Measurements from ENCODE around the gene MSI2.

The MSI2 gene

DNA sequence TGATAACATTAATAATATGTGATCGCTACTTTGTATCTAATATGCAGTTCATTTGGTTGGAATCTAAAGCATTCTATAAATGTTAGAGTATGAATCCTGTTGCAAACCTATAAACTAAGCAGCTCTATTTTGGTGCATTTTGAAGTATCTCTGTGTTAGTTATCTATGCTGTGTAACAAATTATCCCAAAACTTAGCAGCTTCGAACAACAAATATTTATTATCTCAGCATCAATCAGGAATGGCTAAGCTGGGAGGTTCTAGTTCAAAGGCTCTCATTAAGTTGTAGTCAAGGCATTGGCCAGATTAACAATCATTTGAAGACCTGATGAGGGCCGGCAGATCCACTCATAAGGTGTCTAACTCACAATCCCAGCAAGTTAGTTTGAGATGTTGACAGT is 10.1 kb upstream of the MSI2 start:
- DNase-seq (ENCODE audit: low read depth in 2 of 2) = no peak

DNA sequence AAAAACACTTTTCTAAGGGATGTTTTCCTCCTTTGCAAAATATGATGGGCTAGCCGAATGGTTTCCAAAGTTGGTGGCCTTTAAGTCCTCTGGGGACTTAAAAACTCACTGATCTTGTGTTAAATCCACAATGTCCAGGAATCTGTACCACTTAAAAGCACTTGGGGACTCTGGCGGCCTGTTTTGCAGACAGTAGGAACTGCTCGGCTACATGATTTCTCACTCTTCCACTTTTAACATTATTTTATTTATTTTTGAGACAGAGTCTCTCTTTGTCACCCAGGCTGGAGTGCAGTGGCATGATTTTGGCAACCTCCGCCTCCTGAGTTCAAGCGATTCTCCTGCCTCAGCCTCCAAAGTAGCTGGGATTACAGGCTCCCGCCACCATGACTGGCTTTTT is 9.1 kb upstream of the MSI2 start:
- DNase-seq (ENCODE audit: low read depth in 2 of 2) = no peak

DNA sequence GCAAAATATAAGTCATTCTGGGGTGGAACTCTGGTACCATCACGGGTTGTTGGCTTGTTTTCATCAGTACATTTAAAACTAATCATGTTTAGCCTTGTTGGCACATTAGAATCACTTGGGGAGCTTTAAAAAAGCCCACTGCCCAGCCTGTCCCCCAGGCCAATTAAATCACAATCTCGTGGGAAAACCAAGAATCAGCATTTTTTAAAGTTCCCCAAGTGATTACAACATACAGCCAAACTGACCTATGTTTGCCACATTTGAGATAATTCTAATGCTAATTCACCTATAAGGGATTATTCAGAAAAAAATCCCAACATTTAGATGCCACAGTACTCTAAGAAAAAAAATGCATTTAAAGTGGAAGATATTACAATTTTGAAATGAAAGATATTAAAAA is 8.4 kb upstream of the MSI2 start:
- no peak for DNase-seq (ENCODE audit: low read depth in 2 of 2)

GRCh38 chr17:57249520-57249919 is 6.8 kb upstream of the MSI2 start:
- no peak for DNase-seq (ENCODE audit: low read depth in 2 of 2)

DNA sequence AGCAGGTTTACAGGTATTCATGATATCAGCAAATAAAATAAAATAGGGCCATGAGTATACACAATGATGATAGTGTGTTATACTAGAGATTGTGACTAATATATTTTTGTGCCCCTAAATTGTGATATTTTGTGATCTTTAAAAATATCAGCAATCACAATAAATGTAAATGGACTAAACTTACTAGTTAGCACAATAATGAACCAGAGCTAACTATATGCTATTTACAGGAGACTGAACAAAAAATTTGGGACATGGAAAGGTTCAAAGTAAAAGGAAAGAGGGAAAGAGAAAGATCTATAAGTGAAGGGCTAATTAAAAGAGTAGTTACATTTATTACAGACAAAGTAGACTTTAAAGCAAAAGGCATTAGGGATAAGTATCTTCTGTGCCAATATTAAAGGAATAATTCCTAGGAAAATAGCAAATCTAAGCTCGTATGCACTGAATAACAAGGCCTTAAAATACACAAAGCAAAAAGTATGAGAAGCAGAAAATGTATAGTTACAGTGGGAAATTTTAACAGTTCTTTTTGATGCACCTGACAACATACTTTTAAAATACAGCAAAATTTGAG is 5.0 kb upstream of the MSI2 start:
- DNase-seq (ENCODE audit: low read depth in 2 of 2) = no peak

DNA sequence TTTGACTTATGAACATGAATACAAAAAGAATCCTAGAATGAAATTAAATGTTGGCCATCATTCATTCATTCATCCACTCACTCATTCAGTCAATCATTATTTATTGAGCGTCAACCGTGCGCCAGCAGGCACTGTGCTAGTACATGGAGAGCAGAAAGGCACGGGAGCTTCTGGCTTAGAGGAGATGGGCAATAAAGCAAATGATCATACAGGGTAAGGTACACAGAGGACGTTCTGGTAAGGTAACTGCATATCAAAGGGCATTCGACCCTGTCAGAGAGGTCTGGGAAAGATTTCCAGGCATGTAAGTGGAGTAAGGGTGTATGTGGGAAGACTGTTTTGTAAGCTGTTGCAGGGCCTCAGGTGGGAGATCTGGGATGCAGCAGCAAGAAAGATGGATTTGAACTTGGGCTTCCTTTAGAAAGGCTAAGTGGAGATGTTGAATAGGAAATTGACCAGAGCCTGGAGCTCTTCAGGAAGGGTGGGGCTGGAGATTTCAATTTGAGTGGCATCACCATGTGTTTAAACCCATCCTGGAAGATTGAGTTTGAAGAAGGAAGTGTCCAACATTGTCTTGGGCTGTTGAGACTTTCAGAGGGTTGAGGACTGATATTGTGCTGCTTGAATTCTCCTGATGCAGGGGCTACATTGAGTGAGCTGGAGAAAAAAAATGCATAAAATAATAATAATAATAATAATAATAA is 2.8 kb upstream of the MSI2 start:
- no peak for DNase-seq (ENCODE audit: low read depth in 2 of 2)

GRCh38 chr17:57255182-57255775 is 1.0 kb upstream of the MSI2 start:
- no peak for DNase-seq (ENCODE audit: low read depth in 2 of 2)

- DNase-seq (ENCODE audit: low read depth in 2 of 2) = peak in 1 of 2 donors; percentile 33
Measured at GRCh38 chr17:57256708-57257112, 387 bp downstream of the MSI2 start.

- DNase-seq (ENCODE audit: low read depth in 2 of 2) = no peak
Measured at GRCh38 chr17:57257195-57257894, 1.0 kb downstream of the MSI2 start.

GRCh38 chr17:57257895-57258851 is 1.9 kb downstream of the MSI2 start:
- no peak for DNase-seq (ENCODE audit: low read depth in 2 of 2)

DNA sequence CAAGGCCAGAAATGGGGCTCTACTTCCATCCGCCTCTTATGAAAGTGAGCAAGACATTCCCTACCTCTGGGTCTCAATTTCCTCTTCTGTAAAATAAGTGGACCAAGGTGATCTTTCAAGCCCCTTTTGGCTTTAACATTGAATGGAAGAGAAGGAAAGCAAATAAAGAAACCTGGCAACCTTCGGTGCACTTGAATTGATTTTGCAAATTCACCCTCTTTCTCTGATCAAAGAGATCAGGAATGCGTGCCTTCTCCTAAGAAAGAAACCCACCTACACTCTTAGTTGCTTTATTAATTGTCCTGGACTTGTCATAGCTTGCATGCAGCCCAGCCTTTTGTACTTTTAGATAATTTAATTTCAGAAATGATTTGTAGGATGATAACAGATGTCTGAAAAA is 3.0 kb downstream of the MSI2 start:
- DNase-seq (ENCODE audit: low read depth in 2 of 2) = no peak

DNA sequence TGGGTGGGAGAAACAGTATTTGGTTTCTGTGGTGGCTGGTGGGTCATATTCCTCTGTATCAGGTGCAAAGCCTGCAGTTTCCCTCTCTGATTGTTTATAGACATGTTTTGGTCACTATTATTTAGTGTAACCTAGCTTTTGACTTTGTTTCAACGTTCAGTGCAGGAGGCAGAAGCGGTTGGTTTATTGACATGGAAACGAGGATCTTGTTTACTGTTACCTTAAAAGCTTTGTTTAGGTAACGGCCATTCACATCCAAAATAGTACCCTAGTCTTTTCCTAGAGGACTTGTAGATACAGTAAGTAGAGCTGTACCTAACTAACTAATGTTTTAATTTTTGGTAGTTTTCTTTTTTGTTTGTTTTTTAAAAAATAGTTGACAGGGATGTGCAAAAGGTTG is 3.5 kb downstream of the MSI2 start:
- DNase-seq (ENCODE audit: low read depth in 2 of 2) = no peak

- DNase-seq (ENCODE audit: low read depth in 2 of 2) = no peak
Measured at GRCh38 chr17:57260325-57261083, 4.2 kb downstream of the MSI2 start.

- no peak for DNase-seq (ENCODE audit: low read depth in 2 of 2)
Measured at GRCh38 chr17:57261084-57261461, 4.8 kb downstream of the MSI2 start.

DNA sequence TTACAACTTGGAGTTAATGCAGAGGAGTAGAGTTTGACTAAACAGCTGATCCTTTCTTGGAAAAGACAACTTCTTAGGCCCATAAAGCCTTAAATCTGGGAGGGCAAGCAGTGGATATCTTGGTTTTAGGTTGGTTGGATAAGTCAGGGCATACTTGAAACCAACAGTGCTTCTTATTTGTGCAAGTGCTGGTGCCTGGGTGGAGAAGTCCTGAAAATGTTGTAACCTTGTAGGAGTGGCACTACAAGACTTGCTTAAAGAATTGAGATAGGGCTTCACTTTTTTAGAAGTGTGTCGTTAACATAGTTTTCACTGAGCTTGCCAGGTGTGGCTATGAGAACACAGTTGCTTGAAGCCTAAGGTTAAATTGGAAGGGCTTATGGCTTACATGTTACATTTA is 6.2 kb downstream of the MSI2 start:
- DNase-seq (ENCODE audit: low read depth in 2 of 2) = no peak

DNA sequence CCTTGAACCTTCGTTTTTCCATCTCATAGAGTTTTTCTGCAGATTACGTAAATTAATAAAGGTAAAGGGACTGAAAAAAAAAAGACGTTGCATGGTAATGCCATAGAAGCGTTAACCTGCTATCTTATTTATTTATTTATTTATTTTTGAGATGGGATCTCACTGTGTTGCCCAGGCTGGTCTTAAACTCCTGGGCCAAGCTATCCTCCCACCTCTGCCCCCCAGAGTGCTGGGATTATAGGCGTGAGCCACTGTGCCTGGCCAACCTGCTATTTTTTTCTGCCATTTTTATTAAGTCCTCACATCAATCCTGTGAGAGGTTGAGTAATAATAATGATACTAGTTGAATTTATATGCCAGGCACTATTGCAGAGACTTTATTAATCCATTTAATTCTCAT is 7.9 kb downstream of the MSI2 start:
- DNase-seq (ENCODE audit: low read depth in 2 of 2) = no peak

DNA sequence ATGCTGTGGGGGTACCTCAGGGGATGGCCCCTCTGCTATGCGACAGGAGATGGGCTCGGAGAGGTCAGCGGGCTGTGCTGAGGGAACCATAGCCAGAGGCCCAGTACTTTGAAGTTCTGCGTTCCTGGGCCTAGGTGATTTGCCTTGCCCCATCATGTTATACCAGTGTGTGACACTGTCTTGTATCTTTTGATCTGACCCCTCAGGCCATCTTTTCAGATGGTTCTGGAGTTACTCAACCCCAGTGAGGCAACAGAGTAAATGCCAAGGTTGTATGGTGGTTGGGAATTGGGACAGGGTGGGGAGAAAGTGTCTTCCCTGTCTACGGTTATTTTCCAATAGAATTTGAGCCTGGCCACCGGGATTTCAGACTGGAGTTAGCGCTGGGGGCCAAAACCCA is 8.5 kb downstream of the MSI2 start:
- DNase-seq (ENCODE audit: low read depth in 2 of 2) = no peak

DNA sequence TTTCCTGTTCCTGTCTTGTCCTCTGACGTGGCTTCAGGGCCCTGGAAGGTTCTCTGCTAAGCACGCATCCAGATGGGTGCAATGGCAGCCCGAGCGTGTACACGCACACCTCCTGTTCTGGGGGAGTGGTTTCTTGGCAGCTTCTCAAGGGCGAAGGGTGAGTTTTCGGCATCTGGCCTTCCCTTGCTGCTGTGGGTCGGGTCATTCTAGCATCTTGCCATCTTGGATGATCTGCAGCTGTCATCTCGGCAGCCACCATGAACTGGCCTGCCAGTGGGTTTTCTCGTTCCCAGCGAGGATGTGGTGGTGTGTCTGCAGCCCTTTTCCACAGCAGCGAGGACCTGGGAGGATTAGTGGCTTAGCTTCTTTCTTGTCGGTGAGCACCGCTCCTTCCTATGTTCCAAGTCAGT is 10.6 kb downstream of the MSI2 start:
- DNase-seq (ENCODE audit: low read depth in 2 of 2) = no peak

- no peak for DNase-seq (ENCODE audit: low read depth in 2 of 2)
Measured at GRCh38 chr17:57268181-57268580, 11.9 kb downstream of the MSI2 start.

DNA sequence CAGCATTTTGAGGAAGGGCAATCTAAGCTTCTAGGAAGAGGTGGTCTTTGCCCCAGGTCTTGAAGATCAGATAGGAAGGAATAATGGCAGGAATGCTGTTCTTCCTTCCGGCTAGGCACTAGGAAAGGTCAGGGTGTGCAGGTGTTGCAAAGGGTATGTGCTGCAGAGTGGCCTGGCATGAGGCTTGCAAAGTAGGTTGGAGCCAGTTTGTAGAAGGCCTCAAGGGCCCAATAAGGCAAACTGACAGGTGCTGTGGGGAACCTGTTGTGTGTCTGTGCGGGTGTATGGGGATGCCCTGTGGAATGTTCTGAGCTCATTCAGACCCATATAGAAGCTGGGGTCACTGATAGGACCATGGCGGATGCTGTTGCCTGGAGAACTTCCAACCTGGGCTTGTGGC is 12.7 kb downstream of the MSI2 start:
- no peak for DNase-seq (ENCODE audit: low read depth in 2 of 2)

All from stimulated activated CD8-positive, alpha-beta memory T cell treated with anti-CD3 and anti-CD28 coated beads, Interleukin-7, amount 100 ng/mL, for 4 hours (primary cell).